ENCODE measurements around the gene CDK5R2. TPM values are rescaled to one million over a fixed set of nuclear protein-coding genes. Genes with fewer than 3 reads are reported as not detected.
A peak's percentile ranks its signal among the peaks of the same experiment; 100 is the strongest.

Gene CDK5R2
- polyA plus RNA-seq, 6 donors from 2014 or later = not detected

- ATAC-seq (ENCODE audit: low read depth in 2 of 2) (no peak), DNase-seq (no peak)
- H3K4me1 Mint-ChIP-seq = peaks cover 32 to 42% (median 37%) of the 10 kb centered on the region in 3 donors
- peak within 1 kb of the TSS in 3 of 6 donors; percentile 65 to 94 (median 91) for H3K27ac Mint-ChIP-seq
- peaks cover 68 to 93% (median 89%) of the 10 kb centered on the region in 3 donors for H3K27me3 Mint-ChIP-seq
- peak within 1 kb of the TSS in 7 of 8 donors; percentile 23 to 87 (median 53) for H3K4me3 Mint-ChIP-seq
- H3K36me3 Mint-ChIP-seq = peaks cover 0 to 6% of the 10 kb centered on the region in 2 donors
- H3K9me3 Mint-ChIP-seq = peaks cover 0 to 2% (median 0%) of the 10 kb centered on the region in 7 donors
Observed at GRCh38 chr2:218985021-218985324, 25.5 kb downstream of the CDK5R2 start, which contains the start of gene FEV. Gene FEV (minus strand): TSS chr2:218985184. CDS start chr2:218985075, 109 bp downstream.

- H3K4me1 Mint-ChIP-seq = peaks cover 29 to 37% (median 32%) of the 10 kb centered on the region in 3 donors
- DNase-seq (no peak), ATAC-seq (ENCODE audit: low read depth in 2 of 2) (no peak)
- H3K4me3 Mint-ChIP-seq = peak overlapping the region in 4 of 8 donors; percentile 23 to 68 (median 42)
- H3K27me3 Mint-ChIP-seq = peaks cover 72 to 93% (median 89%) of the 10 kb centered on the region in 3 donors
- H3K9me3 Mint-ChIP-seq = peaks cover 0 to 2% (median 0%) of the 10 kb centered on the region in 7 donors
- H3K27ac Mint-ChIP-seq = peak overlapping the region in 1 of 6 donors; percentile 94
- peaks cover 0 to 6% of the 10 kb centered on the region in 2 donors for H3K36me3 Mint-ChIP-seq
Observed at GRCh38 chr2:218985325-218986091, 26.0 kb downstream of the CDK5R2 start.

GRCh38 chr2:218986148-218986761, 26.8 kb downstream of the CDK5R2 start:
- Mint-ChIP-seq H3K27me3 (peaks cover 72 to 93% (median 89%) of the 10 kb centered on the region in 3 donors), H3K4me3 (peak overlapping the region in 4 of 8 donors; percentile 23 to 53 (median 36)), H3K9me3 (peaks cover 0 to 3% (median 0%) of the 10 kb centered on the region in 7 donors), H3K36me3 (peaks cover 0 to 1% of the 10 kb centered on the region in 2 donors), H3K4me1 (peaks cover 23 to 32% (median 26%) of the 10 kb centered on the region in 3 donors), H3K27ac (peak overlapping the region in 2 of 6 donors; percentile 65 to 94)
- no peak for DNase-seq
- ATAC-seq (ENCODE audit: low read depth in 2 of 2) = no peak

GRCh38 chr2:218988164-218988563, 28.7 kb downstream of the CDK5R2 start:
- Mint-ChIP-seq H3K27me3 (peaks cover 66 to 93% (median 85%) of the 10 kb centered on the region in 3 donors), H3K9me3 (peaks cover 0 to 3% (median 0%) of the 10 kb centered on the region in 7 donors), H3K4me1 (peaks cover 22 to 24% (median 24%) of the 10 kb centered on the region in 3 donors), H3K4me3 (no peak overlapping the region), H3K27ac (no peak overlapping the region), H3K36me3 (no peaks in the 10 kb centered on the region)
- no peak for ATAC-seq (ENCODE audit: low read depth in 2 of 2)
- DNase-seq = no peak

GRCh38 chr2:218988650-218989049, 29.2 kb downstream of the CDK5R2 start:
- Mint-ChIP-seq H3K4me3 (no peak overlapping the region), H3K36me3 (no peaks in the 10 kb centered on the region), H3K4me1 (peaks cover 18 to 24% (median 19%) of the 10 kb centered on the region in 3 donors), H3K27ac (no peak overlapping the region), H3K27me3 (peaks cover 62 to 90% (median 80%) of the 10 kb centered on the region in 3 donors), H3K9me3 (peaks cover 0 to 3% (median 0%) of the 10 kb centered on the region in 7 donors)
- DNase-seq (no peak), ATAC-seq (ENCODE audit: low read depth in 2 of 2) (no peak)

GRCh38 chr2:218990052-218990451, 30.6 kb downstream of the CDK5R2 start:
- no peak overlapping the region for H3K27ac Mint-ChIP-seq
- peaks cover 0 to 2% (median 0%) of the 10 kb centered on the region in 7 donors for H3K9me3 Mint-ChIP-seq

GRCh38 chr2:218990612-218991011, 31.1 kb downstream of the CDK5R2 start:
- Mint-ChIP-seq H3K27me3 (peaks cover 68 to 94% (median 82%) of the 10 kb centered on the region in 3 donors), H3K9me3 (peaks cover 0 to 2% (median 0%) of the 10 kb centered on the region in 7 donors), H3K27ac (peak overlapping the region in 1 of 6 donors; percentile 2), H3K36me3 (no peaks in the 10 kb centered on the region), H3K4me1 (peaks cover 14 to 27% (median 17%) of the 10 kb centered on the region in 3 donors), H3K4me3 (no peak overlapping the region)
- DNase-seq = no peak
- ATAC-seq (ENCODE audit: low read depth in 2 of 2) = no peak

More at GRCh38 chr2:218990052-218990451, 30.6 kb downstream of the CDK5R2 start:
- Mint-ChIP-seq H3K4me1 (peaks cover 13 to 25% (median 15%) of the 10 kb centered on the region in 3 donors), H3K36me3 (no peaks in the 10 kb centered on the region), H3K4me3 (no peak overlapping the region), H3K27me3 (peaks cover 65 to 92% (median 81%) of the 10 kb centered on the region in 3 donors)
- no peak for DNase-seq
- ATAC-seq (ENCODE audit: low read depth in 2 of 2) = no peak

- Mint-ChIP-seq H3K27ac (no peak overlapping the region), H3K27me3 (peaks cover 63 to 94% (median 82%) of the 10 kb centered on the region in 3 donors), H3K4me1 (peaks cover 14 to 31% (median 16%) of the 10 kb centered on the region in 3 donors), H3K36me3 (no peaks in the 10 kb centered on the region), H3K9me3 (peaks cover 0 to 2% (median 0%) of the 10 kb centered on the region in 7 donors), H3K4me3 (peak overlapping the region in 3 of 8 donors; percentile 37 to 83 (median 78))
- ATAC-seq (ENCODE audit: low read depth in 2 of 2) = no peak
- no peak for DNase-seq
Observed at GRCh38 chr2:218991674-218992168, 32.3 kb downstream of the CDK5R2 start.

- Mint-ChIP-seq H3K27me3 (peaks cover 61 to 94% (median 82%) of the 10 kb centered on the region in 3 donors), H3K36me3 (no peaks in the 10 kb centered on the region), H3K4me3 (peak overlapping the region in 3 of 8 donors; percentile 37 to 78 (median 55)), H3K27ac (no peak overlapping the region), H3K9me3 (peaks cover 0 to 2% (median 0%) of the 10 kb centered on the region in 7 donors), H3K4me1 (peaks cover 14 to 31% (median 16%) of the 10 kb centered on the region in 3 donors)
- no peak for DNase-seq
- no peak for ATAC-seq (ENCODE audit: low read depth in 2 of 2)
Observed at GRCh38 chr2:218992196-218992595, 32.7 kb downstream of the CDK5R2 start.

GRCh38 chr2:218992703-218993344, 33.4 kb downstream of the CDK5R2 start:
- Mint-ChIP-seq H3K27ac (no peak overlapping the region), H3K9me3 (peaks cover 0 to 2% (median 0%) of the 10 kb centered on the region in 7 donors), H3K36me3 (no peaks in the 10 kb centered on the region), H3K27me3 (peaks cover 57 to 94% (median 82%) of the 10 kb centered on the region in 3 donors), H3K4me1 (peaks cover 14 to 31% (median 16%) of the 10 kb centered on the region in 3 donors), H3K4me3 (peak overlapping the region in 3 of 8 donors; percentile 29 to 67 (median 34))
- no peak for DNase-seq
- no peak for ATAC-seq (ENCODE audit: low read depth in 2 of 2)

- H3K9me3 Mint-ChIP-seq = peaks cover 0 to 2% (median 0%) of the 10 kb centered on the region in 7 donors
- DNase-seq = no peak
- no peak within 1 kb of the TSS for H3K27ac Mint-ChIP-seq
- peaks cover 14 to 31% (median 16%) of the 10 kb centered on the region in 3 donors for H3K4me1 Mint-ChIP-seq
- H3K36me3 Mint-ChIP-seq = no peaks in the 10 kb centered on the region
- ATAC-seq (ENCODE audit: low read depth in 2 of 2) = no peak
- H3K4me3 Mint-ChIP-seq = peak within 1 kb of the TSS in 5 of 8 donors; percentile 34 to 72 (median 55)
- peaks cover 57 to 96% (median 86%) of the 10 kb centered on the region in 3 donors for H3K27me3 Mint-ChIP-seq
Observed at GRCh38 chr2:218993345-218994315, 34.2 kb downstream of the CDK5R2 start, which contains the start of gene CRYBA2. Gene CRYBA2 (minus strand): TSS chr2:218993422. CDS start chr2:218993176, 246 bp downstream.

GRCh38 chr2:218995561-218995960, 36.1 kb downstream of the CDK5R2 start:
- H3K9me3 Mint-ChIP-seq = peaks cover 0 to 2% (median 0%) of the 10 kb centered on the region in 7 donors
- H3K27me3 Mint-ChIP-seq = peaks cover 54 to 94% (median 85%) of the 10 kb centered on the region in 3 donors
- peak overlapping the region in 2 of 8 donors; percentile 25 to 82 for H3K4me3 Mint-ChIP-seq
- DNase-seq (no peak), ATAC-seq (ENCODE audit: low read depth in 2 of 2) (no peak)
- H3K36me3 Mint-ChIP-seq = no peaks in the 10 kb centered on the region
- peaks cover 14 to 31% (median 16%) of the 10 kb centered on the region in 3 donors for H3K4me1 Mint-ChIP-seq
- no peak overlapping the region for H3K27ac Mint-ChIP-seq
